Right lobe of liver (tissue), 4 donors: ENCODE measurements around the gene AKAP13.

Experiments
- POLR2A ChIP-seq: fragments of 450-650 bp; IDR thresholded peaks from one replicate; pipeline ENCODE4 v1.6.1; 2017; ENCODE audit warnings: antibody characterized with exemption, mild to moderate bottlenecking
- TF ChIP-seq, protein P1 (sequence below), 4 donors: fragments of 200-600 bp in 3 of 4; fragments of 450-650 bp in 1 of 4; IDR thresholded peaks; one replicate each; pipeline versions ENCODE4 v1.5.1 to v1.8.0; 2016 to 2022; ENCODE audit warnings: antibody characterized with exemption in 4 of 4, mild to moderate bottlenecking in 2 of 4
- donor health status: DM: no; HTN: no; CAD: no.
- donor health status: DM: no; HTN: no; CAD: no.
- donor health status: DM: no; HTN: yes; CAD: no.

DNA sequence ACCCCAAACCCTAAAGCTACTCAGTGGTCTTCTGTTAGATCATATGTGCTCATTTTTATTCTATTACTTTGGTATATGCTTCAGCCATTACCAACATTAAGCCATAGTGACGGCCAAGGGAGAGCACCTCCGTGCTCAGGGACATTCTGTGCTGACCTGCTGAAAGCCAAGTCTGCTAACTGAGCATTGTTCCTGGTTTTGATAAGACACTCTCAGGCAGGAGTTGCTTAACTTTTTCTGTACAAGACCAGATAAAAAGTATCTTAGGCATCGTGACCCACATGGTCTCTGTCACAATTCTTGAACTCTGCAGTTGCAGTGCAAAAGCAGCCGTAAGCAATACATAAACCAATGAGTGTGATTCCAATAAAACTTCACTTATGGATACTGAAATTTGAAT lies 313.7 kb downstream of the AKAP13 start:
- TF ChIP-seq, protein P1, sequence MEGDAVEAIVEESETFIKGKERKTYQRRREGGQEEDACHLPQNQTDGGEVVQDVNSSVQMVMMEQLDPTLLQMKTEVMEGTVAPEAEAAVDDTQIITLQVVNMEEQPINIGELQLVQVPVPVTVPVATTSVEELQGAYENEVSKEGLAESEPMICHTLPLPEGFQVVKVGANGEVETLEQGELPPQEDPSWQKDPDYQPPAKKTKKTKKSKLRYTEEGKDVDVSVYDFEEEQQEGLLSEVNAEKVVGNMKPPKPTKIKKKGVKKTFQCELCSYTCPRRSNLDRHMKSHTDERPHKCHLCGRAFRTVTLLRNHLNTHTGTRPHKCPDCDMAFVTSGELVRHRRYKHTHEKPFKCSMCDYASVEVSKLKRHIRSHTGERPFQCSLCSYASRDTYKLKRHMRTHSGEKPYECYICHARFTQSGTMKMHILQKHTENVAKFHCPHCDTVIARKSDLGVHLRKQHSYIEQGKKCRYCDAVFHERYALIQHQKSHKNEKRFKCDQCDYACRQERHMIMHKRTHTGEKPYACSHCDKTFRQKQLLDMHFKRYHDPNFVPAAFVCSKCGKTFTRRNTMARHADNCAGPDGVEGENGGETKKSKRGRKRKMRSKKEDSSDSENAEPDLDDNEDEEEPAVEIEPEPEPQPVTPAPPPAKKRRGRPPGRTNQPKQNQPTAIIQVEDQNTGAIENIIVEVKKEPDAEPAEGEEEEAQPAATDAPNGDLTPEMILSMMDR (IDR thresholded peaks at IDR 0.05): no peak
- TF ChIP-seq POLR2A: no peak
